GM18870 (cell line): ENCODE data around the gene E2F1.
"Not testable (repeated sequence)": the region's sequence is repeated elsewhere in the genome, so short reads cannot be mapped to it uniquely, and the experiment has no call there.

Experiments used
- ATAC-seq: cut with Tn5 transposase; IDR thresholded peaks from one replicate; pipeline ENCODE4 v1.9.1; 2021; ENCODE audit warnings: moderate library complexity; ENCODE audit not compliant: unreplicated experiment

Gene E2F1

DNA sequence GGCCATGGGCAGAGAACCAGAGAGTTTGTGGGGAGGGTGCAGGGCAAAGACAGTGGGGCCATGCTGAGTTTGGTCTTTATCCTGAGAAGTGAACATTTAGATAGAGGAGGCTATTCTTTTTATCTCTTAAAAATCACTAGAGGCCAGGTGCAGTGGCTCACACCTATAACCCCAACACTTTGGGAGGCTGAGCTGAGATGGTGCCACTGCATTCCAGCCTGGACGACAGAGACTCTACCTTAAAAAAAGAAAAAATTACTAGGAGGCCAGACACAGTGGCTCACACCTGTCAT, 25.2 kb upstream of the E2F1 start:
- no peak for ATAC-seq

DNA sequence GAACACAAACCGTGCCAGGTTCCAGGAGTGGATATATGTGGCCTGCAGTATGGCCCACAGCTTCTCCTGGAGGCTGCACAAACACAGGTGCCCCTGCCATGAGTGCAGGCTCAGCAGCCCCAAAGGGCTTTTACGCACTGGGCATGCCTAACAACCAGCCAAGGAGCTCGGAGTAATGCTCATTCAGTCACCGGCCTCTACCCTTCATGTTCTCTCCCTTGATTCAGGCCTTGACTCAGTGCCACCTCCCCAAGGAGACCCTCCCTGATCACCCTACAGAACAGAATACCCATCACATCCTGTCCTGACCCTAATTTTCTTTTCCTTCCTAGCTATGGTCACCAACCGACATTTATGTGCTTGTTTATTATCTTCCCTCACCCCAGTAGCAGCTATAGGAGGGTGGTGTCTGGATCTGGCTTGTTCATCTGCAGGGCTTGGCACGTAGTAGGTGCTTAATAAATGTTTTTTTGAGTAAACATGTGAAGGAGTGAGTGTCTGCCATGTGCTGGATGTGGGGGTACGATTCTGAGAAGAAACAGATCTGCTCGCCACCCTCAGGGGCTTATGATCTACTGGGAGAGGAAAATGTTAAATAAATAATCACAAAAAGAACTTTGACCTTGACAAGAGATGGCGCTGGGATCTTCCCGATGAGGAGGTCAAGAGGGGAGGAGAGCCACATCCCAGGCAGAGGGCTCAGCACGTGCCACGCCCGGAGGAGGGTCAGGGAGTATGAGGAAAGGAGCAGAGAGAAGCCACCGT, 24.7 kb upstream of the E2F1 start:
- ATAC-seq: no peak

- ATAC-seq: no peak
Observed at GRCh38 chr20:33709905-33710541, 23.8 kb upstream of the E2F1 start.

DNA sequence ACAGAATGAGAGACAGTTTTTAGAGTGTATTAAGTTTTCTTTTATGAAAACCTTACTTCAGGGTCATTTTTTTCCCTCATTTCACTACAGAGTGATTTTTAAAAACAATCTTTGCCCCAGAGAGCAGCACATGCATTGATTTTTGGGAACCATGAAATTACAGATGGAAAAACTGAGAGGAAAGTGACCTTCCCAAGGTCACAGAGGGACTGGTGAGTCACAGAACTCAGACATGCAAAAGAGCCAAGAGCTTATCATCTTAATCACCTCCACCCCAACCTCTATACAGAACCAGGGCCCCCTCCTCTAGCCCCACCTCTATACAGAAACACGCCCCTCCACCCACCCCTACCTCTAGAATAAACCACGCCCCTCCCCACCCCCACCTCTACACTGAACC, 23.2 kb upstream of the E2F1 start:
- ATAC-seq: no peak

GRCh38 chr20:33707668-33708067, 21.5 kb upstream of the E2F1 start:
- ATAC-seq: no peak

DNA sequence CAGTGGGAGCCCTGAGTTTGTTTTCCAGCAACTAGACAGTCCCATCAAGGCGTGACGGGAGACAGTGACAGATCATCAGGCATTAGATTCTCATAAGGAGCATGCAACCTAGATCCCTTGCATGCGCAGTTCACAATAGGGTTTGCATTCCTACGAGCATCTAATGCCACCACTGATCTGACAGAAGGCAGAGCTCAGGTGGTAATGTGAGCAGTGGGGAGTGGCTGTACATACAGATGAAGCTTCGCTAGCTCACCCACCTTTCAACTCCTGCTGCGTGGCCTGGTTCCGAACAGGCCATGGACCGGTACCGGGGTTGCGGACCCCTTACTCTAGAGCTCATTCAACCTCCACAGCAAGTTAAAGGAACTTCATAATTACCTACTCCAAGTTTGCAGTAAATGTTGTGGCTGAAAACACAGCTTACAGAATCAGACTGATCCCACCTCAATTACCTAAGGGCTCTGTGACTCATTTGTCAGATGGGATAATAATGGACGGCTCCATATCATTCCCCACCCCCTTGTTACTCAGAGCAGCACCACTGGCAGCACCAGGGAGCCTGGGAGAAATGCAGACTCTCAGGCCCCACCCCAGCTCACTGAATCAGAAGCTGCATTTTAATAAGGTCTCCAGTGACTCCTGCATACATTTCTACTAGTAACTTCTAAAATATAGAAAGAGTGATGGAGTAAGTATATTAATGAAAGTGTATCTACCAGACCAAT, 18.2 kb upstream of the E2F1 start:
- ATAC-seq: no peak

DNA sequence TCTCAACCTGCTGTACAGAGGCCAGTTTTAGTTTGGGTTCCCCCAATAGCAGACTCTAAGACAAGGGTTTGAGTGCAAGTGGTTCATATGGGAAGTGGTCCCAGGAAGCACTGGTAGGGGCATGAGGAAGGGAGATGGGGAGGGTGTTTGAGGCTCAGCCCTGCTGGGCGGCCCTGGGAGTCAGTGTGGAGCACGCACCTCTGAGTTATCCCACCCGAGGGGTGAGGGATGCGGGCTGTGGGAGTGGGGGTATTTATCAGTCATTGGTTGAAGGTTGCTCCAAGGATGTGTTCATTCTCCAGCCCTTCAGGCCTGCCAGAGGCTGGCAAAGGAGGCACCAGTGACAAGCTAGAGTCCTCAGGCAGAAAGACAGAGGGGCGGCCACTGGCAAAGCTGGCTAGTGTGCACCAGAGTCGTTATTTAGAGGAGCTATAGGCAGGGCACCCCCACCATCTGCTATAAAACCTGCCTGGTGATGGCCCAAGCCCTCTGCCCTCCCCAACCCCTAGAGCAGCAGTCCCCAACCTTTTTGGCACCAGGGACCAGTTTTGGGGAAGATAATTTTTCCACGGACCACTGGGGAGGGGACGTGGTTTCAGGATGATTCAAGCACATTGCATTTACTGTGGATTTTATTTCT, 17.4 kb upstream of the E2F1 start:
- no peak for ATAC-seq

- ATAC-seq: no peak
Observed at GRCh38 chr20:33702861-33703260, 16.7 kb upstream of the E2F1 start.

DNA sequence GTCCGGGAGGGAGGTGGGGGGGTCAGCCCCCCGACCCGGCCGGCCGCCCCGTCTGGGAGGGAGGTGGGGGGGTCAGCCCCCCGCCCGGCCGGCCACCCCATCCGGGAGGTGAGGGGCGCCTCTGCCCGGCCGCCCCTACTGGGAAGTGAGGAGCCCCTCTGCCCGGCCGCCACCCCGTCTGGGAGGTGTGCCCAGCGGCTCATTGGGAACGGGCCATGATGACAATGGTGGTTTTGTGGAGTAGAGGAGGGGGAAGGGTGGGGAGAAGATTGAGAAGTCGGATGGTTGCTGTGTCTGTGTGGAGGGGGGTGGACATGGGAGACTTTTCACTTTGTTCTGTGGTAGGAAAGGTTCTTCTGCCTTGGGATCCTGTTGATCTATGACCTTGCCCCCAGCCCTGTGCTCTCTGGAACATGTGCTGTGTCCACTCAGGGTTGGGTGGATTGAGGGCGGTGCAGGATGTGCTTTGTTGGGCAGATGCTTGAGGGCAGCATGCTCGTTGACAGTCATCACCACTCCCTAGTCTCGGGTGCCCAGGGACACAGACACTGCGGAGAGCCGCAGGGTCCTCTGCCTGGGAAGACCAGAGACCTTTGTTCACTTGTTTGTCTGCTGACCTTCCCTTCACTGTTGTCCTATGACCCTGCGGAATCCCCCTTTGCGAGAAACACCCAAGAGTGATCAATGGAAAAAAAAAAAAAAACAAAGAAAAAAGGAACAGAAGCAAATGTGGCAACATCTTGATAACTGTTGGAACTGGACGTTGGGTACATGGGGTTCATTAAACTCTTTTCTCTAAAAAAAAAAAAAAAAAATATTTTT, 15.7 kb upstream of the E2F1 start:
- no peak for ATAC-seq

GRCh38 chr20:33700696-33701441, 14.7 kb upstream of the E2F1 start:
- not testable (repeated sequence) for ATAC-seq

- ATAC-seq: not testable (repeated sequence)
Observed at GRCh38 chr20:33698966-33699365, 12.8 kb upstream of the E2F1 start.

DNA sequence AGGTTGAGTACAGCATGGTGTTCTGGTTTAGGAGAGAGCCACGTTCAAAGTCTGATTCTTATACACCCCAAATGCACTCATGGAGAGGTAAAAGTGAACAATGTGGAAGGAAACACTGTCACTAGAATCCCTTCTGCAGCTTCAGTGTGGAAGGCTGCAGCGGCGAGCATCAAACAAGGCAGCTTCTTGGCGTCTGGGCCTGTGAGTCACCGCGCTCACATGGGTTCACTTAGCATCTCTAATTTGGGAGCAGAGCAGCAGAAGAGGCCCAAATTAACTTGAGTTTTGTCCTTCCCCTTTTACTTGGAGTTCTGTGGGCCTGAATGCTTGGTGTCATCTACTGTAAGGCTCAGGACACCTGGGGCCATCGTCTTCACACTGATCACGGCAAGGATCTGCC, 10.9 kb upstream of the E2F1 start:
- no peak for ATAC-seq

DNA sequence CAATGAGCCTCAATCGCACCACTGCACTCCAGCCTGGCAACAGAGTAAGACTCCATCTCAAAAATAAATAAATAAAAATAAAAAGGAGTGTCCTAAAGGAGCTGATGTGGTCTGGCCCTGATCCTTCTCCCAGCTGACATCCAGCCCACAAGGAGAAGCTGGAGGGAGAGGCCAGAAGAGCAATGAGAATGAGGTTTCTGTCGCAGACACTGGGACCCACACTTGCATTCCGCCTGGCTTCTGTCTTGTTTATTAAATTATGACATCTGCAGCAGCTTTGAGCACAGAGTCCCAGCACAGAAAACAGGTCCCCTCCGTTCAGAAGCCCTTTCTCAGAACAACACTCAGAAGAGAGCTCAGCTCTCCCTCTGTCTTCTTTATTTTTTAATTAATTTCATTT, 10.3 kb upstream of the E2F1 start:
- ATAC-seq: no peak

- ATAC-seq: no peak
Observed at GRCh38 chr20:33694639-33695012, 8.4 kb upstream of the E2F1 start.

DNA sequence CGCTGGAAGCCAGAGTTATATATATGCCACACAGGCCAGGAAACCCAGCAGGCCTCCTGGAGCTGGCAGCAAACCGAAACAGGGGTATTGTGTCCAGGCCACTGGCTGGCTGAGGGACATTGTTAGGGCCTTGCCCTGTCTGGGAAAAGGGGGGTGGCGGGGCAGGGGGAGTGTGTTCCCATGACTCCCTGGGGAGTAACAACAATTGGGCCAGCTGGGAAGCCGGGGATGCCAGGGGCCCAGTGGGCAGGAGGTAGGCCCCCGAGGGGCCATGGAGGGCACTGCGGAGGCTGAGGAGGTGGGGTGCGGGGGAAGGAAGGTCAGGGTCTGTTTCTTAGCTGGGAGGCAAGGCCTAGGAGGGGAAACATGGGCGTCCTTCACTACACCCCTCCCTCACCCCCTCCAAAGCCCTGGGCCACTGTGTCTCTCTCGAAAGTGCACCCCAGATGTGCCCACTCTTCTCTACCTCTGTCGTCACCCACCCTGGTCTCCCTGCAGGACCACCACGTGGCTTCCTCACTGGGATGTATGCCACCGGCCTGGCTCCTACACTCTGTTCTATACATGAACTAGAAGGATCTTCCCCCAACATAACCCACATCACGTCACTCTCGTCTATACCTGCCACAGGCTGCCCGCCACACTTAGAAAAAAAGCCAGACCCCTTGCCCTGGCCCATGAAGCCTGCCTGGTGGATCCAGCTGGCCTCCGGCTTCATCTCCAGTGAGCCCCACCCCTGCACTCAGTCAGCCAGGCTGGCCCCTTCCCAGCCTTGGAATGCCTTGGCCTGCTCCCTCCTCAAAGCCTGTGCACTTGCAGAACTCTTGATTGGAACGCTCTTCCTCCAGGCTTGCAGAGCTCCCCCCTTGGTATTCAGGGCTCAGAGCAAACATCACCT, 7.8 kb upstream of the E2F1 start:
- no peak for ATAC-seq

DNA sequence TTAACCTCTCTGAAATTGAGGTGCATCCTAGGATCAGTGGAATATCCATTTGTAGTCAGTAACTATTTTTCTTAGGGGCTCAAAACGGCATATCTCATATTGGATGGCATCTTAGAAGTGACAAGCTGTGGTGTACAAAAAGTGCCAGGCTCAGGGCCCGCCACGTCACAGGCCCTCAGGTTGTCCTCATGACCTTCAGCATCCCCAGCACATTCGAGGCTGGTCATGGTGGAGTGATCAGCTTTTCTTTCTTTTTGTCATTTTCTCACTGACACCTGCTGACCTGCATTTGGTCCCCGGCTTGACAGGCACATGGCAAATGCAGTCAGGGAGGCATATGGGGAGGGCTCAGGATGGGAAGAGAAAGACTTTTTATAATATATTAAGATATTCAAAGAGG, 7.1 kb upstream of the E2F1 start:
- ATAC-seq: no peak

DNA sequence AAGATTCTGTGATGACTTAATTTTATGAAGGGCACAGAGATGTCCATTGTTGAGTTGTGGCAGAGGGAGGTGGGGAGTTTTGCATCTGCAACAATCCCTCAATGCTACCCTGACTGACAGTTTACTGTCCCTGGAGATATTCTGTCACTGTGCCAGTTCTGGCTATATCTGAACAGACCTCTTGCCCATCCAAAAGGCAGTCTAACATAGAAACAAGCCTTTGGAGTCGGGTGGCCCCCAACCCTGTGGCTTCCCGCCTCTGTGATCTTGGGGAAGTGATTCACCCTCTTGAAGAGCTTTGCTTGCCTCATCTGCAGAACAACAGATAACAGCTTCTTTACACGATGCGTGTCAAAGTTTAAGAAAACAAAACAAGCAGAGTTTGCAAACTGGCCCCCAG, 3.8 kb upstream of the E2F1 start:
- no peak for ATAC-seq

- no peak for ATAC-seq
Observed at GRCh38 chr20:33689493-33689892, 3.3 kb upstream of the E2F1 start.

- no peak for ATAC-seq
Observed at GRCh38 chr20:33688938-33689424, 2.8 kb upstream of the E2F1 start.
